M059J (cell line): ENCODE measurements around the gene DPP7. TPM values are rescaled to one million over a fixed set of nuclear protein-coding genes. Genes with fewer than 3 reads are reported as not detected.
A peak's percentile ranks its signal among the peaks of the same experiment; 100 is the strongest.

Experiments
- DNase-seq: peaks from one replicate; pipeline ENCODE4 v3.0.0-alpha.2; 2012; ENCODE audit warnings: low read depth
- total RNA-seq: library from RNA; depleted of rRNA; stranded (reverse); fragments of >200 nt; shearing (Covaris generic); gene quantifications from 2 replicates; pipeline ENCODE4 v1.2.3, GENCODE V29; 2014

Gene DPP7
- total RNA-seq, 1 experiment from 2014 or later: 30.0 TPM

GRCh38 chr9:137088121-137088520 is 26.4 kb downstream of the DPP7 start:
- no peak for DNase-seq

DNA sequence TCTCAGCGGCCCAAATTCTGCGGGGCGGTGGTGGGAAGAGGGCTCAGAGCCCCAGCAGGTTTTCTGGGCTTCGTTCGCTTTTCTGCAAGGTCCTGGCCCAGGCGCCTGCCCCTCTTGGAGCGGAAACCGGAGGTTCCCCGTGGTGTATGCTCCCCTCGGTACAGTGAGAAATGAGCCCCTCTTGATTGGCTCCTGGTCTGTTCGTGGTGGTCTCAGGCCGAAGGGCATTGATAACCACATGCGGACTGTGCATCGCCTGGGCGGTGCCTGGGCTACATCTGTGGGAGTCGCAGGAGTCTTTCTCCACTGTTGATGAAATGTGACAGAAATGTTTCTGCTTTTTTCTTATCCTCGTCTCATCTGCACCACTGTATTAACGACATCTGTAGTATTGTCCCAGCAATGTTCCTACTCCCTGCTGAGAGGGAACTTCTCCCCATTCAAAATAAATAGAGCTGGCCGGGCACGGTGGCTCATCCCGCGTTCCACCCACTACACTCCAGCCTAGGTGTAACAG is 27.1 kb downstream of the DPP7 start:
- no peak for DNase-seq

GRCh38 chr9:137086531-137087408 is 27.8 kb downstream of the DPP7 start, which contains the start of gene MAN1B1:
MAN1B1 (plus strand) TSS chr9:137086985; CDS start chr9:137087000, 15 bp downstream.
- peak; percentile 99 for DNase-seq

GRCh38 chr9:137085920-137086530 is 28.5 kb downstream of the DPP7 start:
- DNase-seq: peak; percentile 76

DNA sequence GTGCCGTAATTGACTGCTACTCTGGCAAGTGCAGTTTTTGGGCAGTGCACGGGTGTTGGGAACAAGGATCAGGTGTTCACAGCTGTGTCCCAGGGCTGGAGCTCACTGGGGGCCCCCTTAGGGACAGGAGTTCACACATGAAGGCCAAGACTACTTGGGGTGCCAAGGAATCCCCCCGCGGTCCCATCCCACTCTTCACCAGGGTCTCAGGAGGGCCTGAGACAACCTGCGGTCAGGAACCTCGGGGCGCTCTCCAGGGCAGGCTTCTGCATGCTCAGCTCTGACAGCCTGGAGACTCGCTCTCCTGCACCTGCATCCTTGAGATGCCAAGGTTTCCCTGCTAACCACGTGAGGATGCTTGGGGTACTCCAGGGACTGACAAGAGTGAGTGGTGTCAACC is 30.0 kb downstream of the DPP7 start:
- DNase-seq: no peak

- DNase-seq: peak; percentile 98
Measured at GRCh38 chr9:137083394-137084004, 31.0 kb downstream of the DPP7 start.

GRCh38 chr9:137082925-137083290 is 31.6 kb downstream of the DPP7 start:
- DNase-seq: no peak

DNA sequence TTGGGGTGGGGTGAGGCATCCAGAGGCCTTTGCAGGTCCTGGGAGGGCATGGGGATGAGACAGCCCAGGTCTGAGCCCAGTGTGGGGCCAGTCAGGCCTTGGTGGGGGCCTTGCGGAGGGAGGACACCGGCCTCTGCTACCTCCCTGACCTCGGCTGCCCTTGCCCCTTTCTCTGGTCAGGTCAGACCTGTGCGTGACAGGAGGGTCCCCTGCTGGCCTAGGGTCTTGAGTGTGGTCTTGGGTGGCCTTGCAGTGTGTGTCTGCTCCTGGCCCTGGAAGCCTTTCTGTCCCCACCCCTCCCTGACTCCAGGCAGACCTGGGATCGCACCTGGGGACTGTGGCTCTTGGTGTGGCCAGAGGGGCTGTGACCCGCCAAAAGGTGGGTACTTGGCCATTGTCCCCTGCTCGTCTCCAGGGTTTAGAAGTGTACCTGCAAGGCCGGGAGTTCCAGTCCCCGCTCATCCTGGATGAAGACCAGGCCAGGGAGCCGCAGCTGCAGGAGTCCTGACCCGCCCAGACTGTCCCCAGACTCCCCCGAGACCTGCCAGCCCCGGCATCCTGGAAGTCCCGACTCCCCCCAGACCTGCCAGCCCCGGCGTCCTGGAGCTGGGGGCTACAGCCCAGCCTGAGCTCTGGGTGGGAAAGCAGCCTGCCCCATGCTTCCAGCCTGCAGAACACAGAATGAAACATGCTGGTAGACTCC is 32.2 kb downstream of the DPP7 start:
- no peak for DNase-seq

GRCh38 chr9:137080260-137081122 is 34.0 kb downstream of the DPP7 start:
- no peak for DNase-seq

- no peak for DNase-seq
Measured at GRCh38 chr9:137079401-137079787, 35.1 kb downstream of the DPP7 start.

GRCh38 chr9:137078701-137079400 is 35.7 kb downstream of the DPP7 start:
- no peak for DNase-seq

DNA sequence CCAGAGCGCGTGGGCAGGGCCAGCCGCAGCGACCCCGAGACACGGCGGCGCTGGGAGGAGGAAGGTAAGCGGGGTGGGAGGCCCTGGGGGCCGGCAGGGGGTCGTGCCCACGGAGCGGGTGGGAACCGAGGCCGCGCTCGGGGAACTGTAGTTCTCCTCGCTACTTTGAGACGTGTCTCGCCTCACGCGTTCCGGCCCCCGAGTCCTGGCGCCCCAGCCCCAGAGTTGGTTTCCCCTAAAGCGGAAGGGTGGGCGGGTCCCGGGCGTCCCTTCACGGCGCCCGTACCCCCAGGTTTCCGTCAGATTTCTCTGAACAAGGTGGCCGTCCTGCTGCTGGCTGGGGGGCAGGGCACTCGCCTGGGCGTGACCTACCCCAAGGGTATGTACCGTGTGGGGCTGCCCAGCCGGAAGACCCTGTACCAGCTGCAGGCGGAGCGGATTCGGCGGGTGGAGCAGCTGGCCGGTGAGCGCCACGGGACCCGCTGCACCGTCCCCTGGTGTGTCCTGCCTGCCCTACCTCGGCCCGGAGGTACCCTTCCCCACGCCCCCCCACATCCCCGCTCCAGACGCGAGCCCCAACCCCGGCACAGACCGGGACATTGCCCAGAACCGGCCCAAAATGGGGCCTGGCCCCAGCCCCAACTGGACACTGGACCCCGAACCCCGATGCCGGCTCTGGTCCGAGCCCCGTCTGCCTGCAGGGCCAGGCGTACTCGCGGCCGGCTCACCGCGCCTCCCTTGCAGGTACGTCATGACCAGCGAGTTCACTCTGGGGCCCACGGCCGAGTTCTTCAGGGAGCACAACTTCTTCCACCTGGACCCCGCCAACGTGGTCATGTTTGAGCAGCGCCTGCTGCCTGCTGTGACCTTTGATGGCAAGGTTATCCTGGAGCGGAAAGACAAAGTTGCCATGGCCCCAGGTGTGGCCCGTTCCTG is 36.5 kb downstream of the DPP7 start:
- DNase-seq: no peak

DNA sequence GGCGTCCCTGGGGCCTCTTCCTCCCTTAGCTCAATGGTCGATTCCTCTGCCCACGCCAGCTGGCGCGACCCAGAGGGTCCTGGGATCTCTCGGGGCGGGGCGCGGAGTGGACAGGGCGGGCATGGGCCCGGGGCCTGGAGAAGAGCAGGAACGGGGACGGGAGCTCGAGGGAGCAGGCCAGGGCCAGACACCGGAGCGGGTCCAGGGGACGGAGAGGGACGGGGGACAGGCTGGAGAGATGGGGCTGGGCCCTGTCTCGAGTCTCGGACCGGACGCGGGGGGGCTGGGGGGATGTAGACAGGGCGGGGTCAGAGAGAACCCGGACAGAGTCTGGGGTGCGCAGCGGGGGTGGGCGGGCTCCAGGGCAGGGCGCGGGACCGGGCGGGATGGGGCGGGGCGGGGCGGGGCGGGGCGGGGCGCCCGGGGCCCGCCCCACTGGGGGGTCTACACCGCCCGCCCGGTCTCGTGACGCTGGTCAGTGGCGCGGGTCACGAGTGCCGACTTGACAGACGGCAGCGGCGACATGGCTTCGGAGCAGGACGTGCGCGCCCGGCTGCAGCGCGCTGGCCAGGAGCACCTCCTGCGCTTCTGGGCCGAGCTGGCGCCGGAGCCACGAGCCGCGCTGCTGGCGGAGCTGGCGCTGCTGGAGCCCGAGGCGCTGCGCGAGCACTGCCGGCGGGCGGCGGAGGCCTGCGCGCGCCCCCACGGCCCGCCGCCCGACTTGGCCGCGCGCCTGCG is 37.4 kb downstream of the DPP7 start, which contains the start of gene UAP1L1:
Gene UAP1L1, plus strand, starts transcription at position 508 of the 738 bp plus-strand sequence. Its CDS starts 16 bp downstream, at position 524.
- peak; percentile 61 for DNase-seq

DNA sequence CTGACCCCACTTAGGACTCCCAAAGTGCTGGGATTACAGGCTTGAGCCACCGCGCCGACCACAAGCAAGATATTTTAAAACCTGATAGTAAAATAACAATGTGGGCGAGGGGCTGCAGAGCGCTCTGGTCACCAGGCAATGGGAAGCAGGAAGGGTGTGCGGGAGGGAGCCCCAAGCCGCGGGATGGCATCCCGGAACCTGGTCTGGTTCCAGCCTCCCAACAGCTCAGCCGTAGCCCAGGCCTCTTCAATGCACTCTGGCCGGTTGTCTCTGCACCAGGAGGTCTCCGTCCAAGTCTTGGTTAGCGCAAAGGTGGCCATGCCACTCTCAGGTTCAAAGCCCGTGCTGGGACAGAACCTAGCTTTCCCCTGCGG is 37.9 kb downstream of the DPP7 start:
- no peak for DNase-seq

GRCh38 chr9:137075275-137075775 is 39.2 kb downstream of the DPP7 start:
- no peak for DNase-seq

- no peak for DNase-seq
Measured at GRCh38 chr9:137074657-137075274, 39.8 kb downstream of the DPP7 start.

- no peak for DNase-seq
Measured at GRCh38 chr9:137073992-137074399, 40.5 kb downstream of the DPP7 start.

GRCh38 chr9:137071282-137071681 is 43.3 kb downstream of the DPP7 start:
- DNase-seq: no peak
